ENCODE measurements around the gene SAXO2. TPM values are rescaled to one million over a fixed set of nuclear protein-coding genes. Genes with fewer than 3 reads are reported as not detected.
"Not testable (repeated sequence)": the region's sequence is repeated elsewhere in the genome, so short reads cannot be mapped to it uniquely, and the experiment has no call there.

The SAXO2 gene
- total and polyA plus RNA-seq, 10 of the 15 experiments (the other 5 are each of a cell fraction or from before 2014, with no cell fraction given) = 0.06 to 2.3 (median 1.4) TPM

DNA sequence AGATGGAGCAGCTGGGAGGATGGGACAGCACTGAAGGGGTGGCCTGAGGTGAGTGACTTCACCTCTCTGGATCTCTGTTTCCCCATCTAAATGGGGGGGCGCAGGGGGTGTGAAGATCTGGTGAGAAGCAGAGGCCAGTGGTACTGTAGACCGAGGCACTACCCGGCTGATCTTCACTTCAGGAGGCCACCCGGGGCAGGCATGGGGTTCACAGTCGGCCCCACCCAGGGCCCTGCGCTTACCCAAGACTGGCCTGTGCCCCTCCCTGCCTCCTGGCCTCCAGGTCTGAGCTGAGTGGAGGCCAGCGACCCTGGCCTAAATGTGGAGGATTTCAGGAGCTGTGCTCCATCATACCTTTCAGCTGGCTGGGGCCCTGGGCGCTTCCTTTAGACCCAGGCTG is 55.7 kb downstream of the SAXO2 start:
- DNase-seq (ENCODE audit: low read depth, low spot score); FAIRE-seq: not testable (repeated sequence)

DNA sequence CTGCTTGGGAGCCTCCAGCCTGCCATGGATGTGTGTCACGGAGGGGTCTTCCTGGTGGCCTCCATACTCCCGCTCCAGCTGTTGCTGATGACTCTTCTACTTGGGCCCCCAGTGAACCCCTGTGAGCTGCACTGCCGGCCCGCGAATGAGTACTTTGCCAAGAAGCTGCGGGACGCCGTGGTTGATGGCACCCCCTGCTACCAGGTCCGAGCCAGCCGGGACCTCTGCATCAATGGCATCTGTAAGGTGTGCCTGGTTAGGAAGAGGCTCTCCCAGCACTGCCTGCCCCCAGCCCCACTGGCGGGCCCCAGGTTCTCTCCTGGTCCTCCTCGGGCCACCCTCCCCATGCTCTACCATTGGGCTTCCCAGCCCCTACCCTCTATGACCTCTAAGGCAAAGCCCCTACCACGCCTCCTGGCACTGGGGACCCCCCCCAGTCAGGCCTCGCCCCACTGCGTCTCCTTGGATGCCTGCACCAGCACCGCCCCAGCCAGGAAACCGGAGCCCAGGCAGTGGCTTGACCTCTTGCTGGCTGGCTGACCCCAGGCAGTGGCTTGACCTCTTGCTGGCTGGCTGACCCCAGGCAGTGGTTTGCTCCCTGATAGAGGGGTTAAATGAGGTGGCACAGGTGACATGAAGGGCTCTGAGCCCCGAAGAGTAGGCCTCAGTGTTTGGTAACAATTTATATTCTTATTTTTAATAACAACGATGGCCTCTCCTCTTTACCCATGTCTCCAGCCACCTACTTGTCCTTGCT is 57.1 kb downstream of the SAXO2 start:
- 53% methylated on average over 14 of the region's 19 CpGs for WGBS (ENCODE audit: insufficient coverage, insufficient replicate concordance, low lambda C conversion rate, missing lambda C conversion rate)
- FAIRE-seq; H3K9ac ChIP-seq (ENCODE audit: control insufficient read depth, insufficient read depth, low read length); H3K4me3 ChIP-seq; in situ Hi-C loops (cut with MboI); ATAC-seq; H3K27me3 ChIP-seq (replicated peaks in 1 of 2; ENCODE audit: control insufficient read depth in 2 of 2, insufficient read depth in 2 of 2, low read length in 1 of 2); DNase-seq (ENCODE audit: low read depth, low spot score); H3K36me3 ChIP-seq (ENCODE audit: control insufficient read depth in 2 of 2, insufficient read depth in 2 of 2, low read length in 1 of 2); H3K4me1 ChIP-seq (ENCODE audit: control insufficient read depth, insufficient read depth, low read length); SMC1A ChIA-PET (ENCODE audit: uncharacterized antibody, unreplicated experiment); intact Hi-C loops (cut with micrococcal nuclease; ENCODE audit: unreplicated experiment); CTCF ChIA-PET; H2AFZ ChIP-seq (ENCODE audit: control insufficient read depth, low read depth, low read length); RAD21 ChIA-PET (ENCODE audit: unreplicated experiment); POLR2A ChIA-PET; H3K4me2 ChIP-seq (ENCODE audit: control insufficient read depth, insufficient read depth); H4K20me1 ChIP-seq (ENCODE audit: control insufficient read depth, insufficient read depth); H3K79me2 ChIP-seq (ENCODE audit: control insufficient read depth, insufficient read depth, low read length); BruUV-seq (replicated peaks); H3K27ac ChIP-seq (ENCODE audit: control insufficient read depth, insufficient read depth); H3K9me3 ChIP-seq (replicated peaks; ENCODE audit: control insufficient read depth, insufficient read depth, low read length): not testable (repeated sequence)

More for the DNA sequence above, 55.7 kb downstream of the SAXO2 start:
- H4K20me1 ChIP-seq (ENCODE audit: control insufficient read depth, insufficient read depth); H3K4me1 ChIP-seq (ENCODE audit: control insufficient read depth, insufficient read depth, low read length); RAD21 ChIA-PET (ENCODE audit: unreplicated experiment); H2AFZ ChIP-seq (ENCODE audit: control insufficient read depth, low read depth, low read length); intact Hi-C loops (cut with micrococcal nuclease; ENCODE audit: unreplicated experiment); H3K4me3 ChIP-seq; H3K9ac ChIP-seq (ENCODE audit: control insufficient read depth, insufficient read depth, low read length); CTCF ChIA-PET; H3K4me2 ChIP-seq (ENCODE audit: control insufficient read depth, insufficient read depth); POLR2A ChIA-PET; H3K9me3 ChIP-seq (replicated peaks; ENCODE audit: control insufficient read depth, insufficient read depth, low read length); H3K79me2 ChIP-seq (ENCODE audit: control insufficient read depth, insufficient read depth, low read length); BruUV-seq (replicated peaks); H3K36me3 ChIP-seq (ENCODE audit: control insufficient read depth in 2 of 2, insufficient read depth in 2 of 2, low read length in 1 of 2); ATAC-seq; in situ Hi-C loops (cut with MboI); SMC1A ChIA-PET (ENCODE audit: uncharacterized antibody, unreplicated experiment); H3K27ac ChIP-seq (ENCODE audit: control insufficient read depth, insufficient read depth); H3K27me3 ChIP-seq (replicated peaks in 1 of 2; ENCODE audit: control insufficient read depth in 2 of 2, insufficient read depth in 2 of 2, low read length in 1 of 2): not testable (repeated sequence)
- WGBS (ENCODE audit: insufficient coverage, insufficient replicate concordance, low lambda C conversion rate, missing lambda C conversion rate) = 46% methylated on average over 8 of the region's 8 CpGs

DNA sequence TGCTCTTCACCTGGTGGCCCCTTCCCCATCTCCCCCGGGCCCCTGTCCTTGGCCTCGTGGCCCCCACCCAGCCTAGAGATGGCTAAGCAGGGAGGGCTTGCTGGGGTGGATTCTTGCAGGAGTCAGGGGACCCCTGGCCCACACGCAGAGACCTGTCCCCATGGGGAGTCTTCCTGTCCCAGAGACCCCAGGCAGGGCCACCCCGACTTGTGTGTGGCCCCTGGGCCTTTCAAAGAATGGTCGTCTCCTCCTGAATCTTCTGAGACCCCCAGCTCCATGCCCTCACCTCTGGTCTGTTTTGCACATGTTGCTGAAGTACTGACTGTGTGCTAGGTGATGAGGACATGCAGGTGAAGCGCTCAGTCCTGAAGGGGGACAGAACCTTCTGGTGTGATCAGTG is 58.2 kb downstream of the SAXO2 start:
- H3K27ac ChIP-seq (ENCODE audit: control insufficient read depth, insufficient read depth); H3K36me3 ChIP-seq (ENCODE audit: control insufficient read depth in 2 of 2, insufficient read depth in 2 of 2, low read length in 1 of 2); SMC1A ChIA-PET (ENCODE audit: uncharacterized antibody, unreplicated experiment); ATAC-seq; in situ Hi-C loops (cut with MboI); POLR2A ChIA-PET; DNase-seq (ENCODE audit: low read depth, low spot score); H3K9me3 ChIP-seq (replicated peaks; ENCODE audit: control insufficient read depth, insufficient read depth, low read length); BruUV-seq (replicated peaks); H3K9ac ChIP-seq (ENCODE audit: control insufficient read depth, insufficient read depth, low read length); H3K79me2 ChIP-seq (ENCODE audit: control insufficient read depth, insufficient read depth, low read length); H3K27me3 ChIP-seq (replicated peaks in 1 of 2; ENCODE audit: control insufficient read depth in 2 of 2, insufficient read depth in 2 of 2, low read length in 1 of 2); H2AFZ ChIP-seq (ENCODE audit: control insufficient read depth, low read depth, low read length); H3K4me3 ChIP-seq; intact Hi-C loops (cut with micrococcal nuclease; ENCODE audit: unreplicated experiment); RAD21 ChIA-PET (ENCODE audit: unreplicated experiment); CTCF ChIA-PET; H3K4me2 ChIP-seq (ENCODE audit: control insufficient read depth, insufficient read depth); FAIRE-seq; H3K4me1 ChIP-seq (ENCODE audit: control insufficient read depth, insufficient read depth, low read length); H4K20me1 ChIP-seq (ENCODE audit: control insufficient read depth, insufficient read depth): not testable (repeated sequence)
- WGBS (ENCODE audit: insufficient coverage, insufficient replicate concordance, low lambda C conversion rate, missing lambda C conversion rate) = 0% methylated on average over 2 of the region's 6 CpGs

DNA sequence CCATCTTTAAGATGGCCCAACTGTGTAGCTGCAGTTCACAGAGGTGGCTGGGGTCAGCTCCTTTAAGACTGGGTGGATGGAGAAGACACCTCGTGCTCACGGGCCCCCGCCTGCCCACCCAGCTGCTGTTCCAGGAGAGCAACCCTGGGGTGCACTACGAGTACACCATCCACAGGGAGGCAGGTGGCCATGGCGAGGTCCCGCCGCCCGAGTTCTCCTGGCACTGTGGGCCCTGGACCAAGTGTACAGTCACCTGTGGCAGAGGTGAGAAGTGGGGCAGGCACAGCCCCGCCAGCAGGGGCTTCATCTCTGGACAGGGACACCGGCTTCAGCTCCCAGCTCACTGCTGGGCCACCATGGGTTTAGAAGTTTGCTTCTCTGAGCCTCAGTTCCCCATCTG is 59.9 kb downstream of the SAXO2 start:
- CTCF ChIA-PET; H3K27me3 ChIP-seq (replicated peaks in 1 of 2; ENCODE audit: control insufficient read depth in 2 of 2, insufficient read depth in 2 of 2, low read length in 1 of 2); SMC1A ChIA-PET (ENCODE audit: uncharacterized antibody, unreplicated experiment); H3K4me2 ChIP-seq (ENCODE audit: control insufficient read depth, insufficient read depth); H3K4me3 ChIP-seq; H3K9ac ChIP-seq (ENCODE audit: control insufficient read depth, insufficient read depth, low read length); H3K9me3 ChIP-seq (replicated peaks; ENCODE audit: control insufficient read depth, insufficient read depth, low read length); H4K20me1 ChIP-seq (ENCODE audit: control insufficient read depth, insufficient read depth); POLR2A ChIA-PET; H3K27ac ChIP-seq (ENCODE audit: control insufficient read depth, insufficient read depth); DNase-seq (ENCODE audit: low read depth, low spot score); ATAC-seq; FAIRE-seq; BruUV-seq (replicated peaks); H3K79me2 ChIP-seq (ENCODE audit: control insufficient read depth, insufficient read depth, low read length); H3K4me1 ChIP-seq (ENCODE audit: control insufficient read depth, insufficient read depth, low read length); in situ Hi-C loops (cut with MboI); intact Hi-C loops (cut with micrococcal nuclease; ENCODE audit: unreplicated experiment); RAD21 ChIA-PET (ENCODE audit: unreplicated experiment); H3K36me3 ChIP-seq (ENCODE audit: control insufficient read depth in 2 of 2, insufficient read depth in 2 of 2, low read length in 1 of 2); H2AFZ ChIP-seq (ENCODE audit: control insufficient read depth, low read depth, low read length): not testable (repeated sequence)
- WGBS (ENCODE audit: insufficient coverage, insufficient replicate concordance, low lambda C conversion rate, missing lambda C conversion rate) = 28% methylated on average over 5 of the region's 10 CpGs
